GM12872 (cell line): ENCODE results near the gene ADAD1.

ENCODE experiments used
- TF ChIP-seq, protein P1 (sequence below): IDR thresholded peaks from 3 replicates; pipeline ENCODE4 v1.5.1; 2011; ENCODE audit warnings: low read depth, mild to moderate bottlenecking, low read length, moderate library complexity; ENCODE audit not compliant: insufficient read depth

The ADAD1 gene

DNA sequence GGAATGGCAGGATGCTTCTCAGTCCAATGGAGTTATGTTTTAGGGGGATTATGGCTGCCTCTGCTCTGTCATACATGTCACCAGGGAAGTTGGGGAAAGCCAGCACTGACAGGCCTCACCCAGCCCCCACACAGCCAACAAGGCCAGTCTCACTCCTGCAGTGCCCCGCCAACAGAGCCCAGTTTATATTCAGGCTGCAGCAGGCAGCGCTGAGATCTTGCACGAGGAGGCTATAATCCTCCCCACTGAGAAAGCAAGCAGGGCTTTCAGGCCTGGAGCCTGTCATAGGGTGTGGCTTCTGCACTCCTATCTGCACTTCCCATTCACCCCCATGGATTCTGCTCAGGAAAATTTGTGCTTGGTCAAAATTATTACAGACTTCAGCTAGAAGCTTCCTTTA lies 25.1 kb downstream of the ADAD1 start:
- TF ChIP-seq, protein P1, sequence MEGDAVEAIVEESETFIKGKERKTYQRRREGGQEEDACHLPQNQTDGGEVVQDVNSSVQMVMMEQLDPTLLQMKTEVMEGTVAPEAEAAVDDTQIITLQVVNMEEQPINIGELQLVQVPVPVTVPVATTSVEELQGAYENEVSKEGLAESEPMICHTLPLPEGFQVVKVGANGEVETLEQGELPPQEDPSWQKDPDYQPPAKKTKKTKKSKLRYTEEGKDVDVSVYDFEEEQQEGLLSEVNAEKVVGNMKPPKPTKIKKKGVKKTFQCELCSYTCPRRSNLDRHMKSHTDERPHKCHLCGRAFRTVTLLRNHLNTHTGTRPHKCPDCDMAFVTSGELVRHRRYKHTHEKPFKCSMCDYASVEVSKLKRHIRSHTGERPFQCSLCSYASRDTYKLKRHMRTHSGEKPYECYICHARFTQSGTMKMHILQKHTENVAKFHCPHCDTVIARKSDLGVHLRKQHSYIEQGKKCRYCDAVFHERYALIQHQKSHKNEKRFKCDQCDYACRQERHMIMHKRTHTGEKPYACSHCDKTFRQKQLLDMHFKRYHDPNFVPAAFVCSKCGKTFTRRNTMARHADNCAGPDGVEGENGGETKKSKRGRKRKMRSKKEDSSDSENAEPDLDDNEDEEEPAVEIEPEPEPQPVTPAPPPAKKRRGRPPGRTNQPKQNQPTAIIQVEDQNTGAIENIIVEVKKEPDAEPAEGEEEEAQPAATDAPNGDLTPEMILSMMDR: no peak

DNA sequence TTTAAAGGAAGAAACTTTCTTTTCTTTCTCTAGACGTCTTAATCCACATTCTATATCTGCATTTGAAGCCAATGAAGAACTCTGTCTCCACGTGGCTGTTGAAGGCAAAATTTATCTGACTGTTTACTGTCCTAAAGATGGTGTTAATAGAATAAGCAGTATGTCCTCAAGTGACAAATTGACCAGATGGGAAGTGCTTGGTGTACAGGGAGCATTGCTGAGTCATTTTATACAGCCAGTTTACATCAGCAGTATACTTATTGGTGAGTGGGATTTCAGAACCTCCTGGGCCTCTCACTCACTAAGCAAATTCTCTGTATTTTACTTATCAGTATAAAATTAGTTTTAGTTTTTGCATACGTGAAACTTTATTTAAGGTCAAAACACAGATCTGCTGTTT lies 33.7 kb downstream of the ADAD1 start:
- TF ChIP-seq, protein P1: no peak

DNA sequence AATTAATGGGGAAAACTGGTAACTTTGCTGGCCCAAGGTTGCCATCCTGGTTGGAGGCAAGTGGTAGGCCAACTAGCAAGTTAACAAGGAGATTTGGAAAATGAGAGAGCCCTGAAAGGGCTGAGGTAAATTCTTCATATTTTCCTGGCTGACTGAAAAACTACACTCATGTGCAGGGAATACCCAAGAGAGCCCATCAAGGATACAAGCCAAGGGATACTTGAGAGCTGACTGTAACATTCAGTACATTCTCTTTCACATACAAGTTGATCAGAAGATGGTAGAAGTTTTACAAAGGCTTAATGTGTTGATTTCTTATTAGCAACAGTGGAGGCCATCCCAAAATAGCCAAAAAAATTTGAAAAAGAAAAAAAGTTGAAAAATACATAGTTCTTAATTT lies 44.4 kb downstream of the ADAD1 start:
- TF ChIP-seq, protein P1: no peak

DNA sequence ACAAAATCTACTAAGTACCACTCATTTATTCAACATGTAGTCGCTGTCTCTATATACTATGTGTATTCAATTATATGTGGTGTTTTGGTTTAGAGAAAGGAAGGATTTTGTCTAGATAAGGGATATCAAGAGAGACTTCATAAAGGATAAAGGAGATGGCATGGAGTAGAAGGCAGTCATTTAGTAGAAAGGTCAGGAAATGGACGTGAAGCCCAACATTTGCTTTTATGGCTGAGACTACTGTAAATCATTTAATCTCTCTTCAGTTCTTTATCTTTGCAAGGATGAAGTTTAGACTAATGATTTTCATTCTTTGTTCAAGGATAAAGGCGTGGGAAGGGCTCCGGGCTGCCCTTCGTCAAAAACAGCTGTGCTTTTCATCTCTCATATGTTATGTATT lies 52.5 kb downstream of the ADAD1 start:
- TF ChIP-seq, protein P1: no peak

DNA sequence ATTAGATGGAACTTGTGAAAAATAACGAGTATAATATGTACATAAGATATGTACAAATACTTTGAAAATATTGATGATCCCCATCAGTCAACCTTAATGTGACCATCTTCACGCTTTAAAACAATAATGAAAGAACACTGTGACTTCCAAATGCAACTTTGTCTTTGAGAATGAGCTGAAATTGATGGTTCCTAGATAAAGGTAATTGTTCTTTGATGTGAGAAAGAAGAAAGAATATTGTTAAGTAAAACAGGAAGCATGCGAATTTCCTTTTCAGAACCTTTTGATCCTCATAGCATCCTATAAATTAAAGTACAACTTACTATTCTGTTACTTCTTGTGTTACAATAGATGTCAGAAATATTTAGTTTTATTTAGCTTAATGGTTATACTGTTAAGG lies 55.5 kb downstream of the ADAD1 start:
- TF ChIP-seq, protein P1: no peak

DNA sequence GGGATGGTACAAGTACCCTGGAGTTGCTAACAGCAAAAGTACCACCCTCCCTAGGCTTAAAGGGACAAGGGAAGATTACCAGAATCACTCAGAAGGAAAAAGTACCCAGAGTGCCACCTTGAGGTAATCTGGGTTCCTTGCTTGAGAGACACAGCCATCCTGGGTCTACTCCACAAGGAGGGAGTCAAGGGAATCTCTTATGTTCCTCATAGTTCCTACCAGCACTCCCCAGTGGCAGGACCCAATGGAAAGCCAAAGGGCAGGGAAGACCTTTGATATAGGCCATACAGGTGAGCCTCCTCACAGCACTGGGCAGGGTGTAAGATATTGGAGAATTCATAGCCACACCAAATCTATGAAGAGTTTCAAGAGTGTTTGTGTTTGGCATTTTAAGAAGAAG lies 72.0 kb downstream of the ADAD1 start:
- TF ChIP-seq, protein P1: peak; percentile 47; the same call in 2 of the 3 replicates

DNA sequence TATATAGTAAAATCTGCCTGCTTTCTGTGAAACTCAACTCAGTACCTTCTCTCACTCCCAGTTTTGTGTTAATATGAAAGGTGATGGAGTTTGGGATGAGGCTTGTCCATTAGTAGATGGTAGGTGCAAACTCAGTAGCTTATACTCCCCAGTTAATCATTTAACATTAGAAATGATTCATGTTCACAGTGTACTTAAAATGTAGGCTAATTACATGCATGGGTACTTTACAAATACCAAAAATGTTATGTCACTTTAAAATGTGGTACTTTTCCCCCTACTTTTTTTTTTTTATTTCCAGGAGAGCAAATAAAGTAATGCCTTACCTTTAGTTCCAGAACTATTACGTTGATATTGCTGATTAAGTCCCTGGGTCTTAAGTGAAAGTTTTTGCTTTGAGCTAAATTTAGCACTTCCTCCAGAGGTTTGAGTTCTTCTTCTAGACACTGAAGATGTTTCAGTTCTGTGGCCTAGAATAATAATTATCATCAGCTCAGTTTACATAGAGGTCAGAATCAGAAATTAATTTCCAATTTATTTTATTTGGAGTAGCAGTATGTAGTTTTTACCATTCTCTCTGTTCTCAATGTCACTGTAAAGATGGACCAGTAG lies 74.7 kb downstream of the ADAD1 start:
- TF ChIP-seq, protein P1: no peak
